ENCODE results near the gene TBX21. TPM values are rescaled to one million over a fixed set of nuclear protein-coding genes. Genes with fewer than 3 reads are reported as not detected.

The TBX21 gene
- total RNA-seq, 1 experiment from 2014 or later = 0.20 TPM

- POLR2A ChIA-PET = no interaction called here
- BruUV-seq (replicated peaks) = no TSS peak
- Histone ChIP-seq H3K36me3 (ENCODE audit: control insufficient read depth in 1 of 2, insufficient read depth in 2 of 2, low read length in 2 of 2) (no peaks in the 10 kb centered on the region), H3K4me2 (ENCODE audit: low read length) (no peak overlapping the region), H3K9ac (ENCODE audit: low read length) (no peak overlapping the region), H3K4me3 (replicated peaks in 1 of 2; ENCODE audit: low read depth in 1 of 2, low read length in 2 of 2) (no peak overlapping the region), H3K27ac (ENCODE audit: low read depth, low read length) (no peak overlapping the region), H3K79me2 (ENCODE audit: insufficient read depth, low read length) (no peaks in the 10 kb centered on the region), H3K27me3 (ENCODE audit: insufficient read depth, low read length) (no peaks in the 10 kb centered on the region), H3K4me1 (ENCODE audit: control insufficient read depth in 1 of 2, insufficient read depth in 2 of 2, low read length in 2 of 2) (no peaks in the 10 kb centered on the region), H2AFZ (ENCODE audit: low read depth, low read length, poor library complexity, severe bottlenecking) (no peak overlapping the region), H3K9me2 (ENCODE audit: insufficient read depth) (no peaks in the 10 kb centered on the region), H4K20me1 (ENCODE audit: insufficient read depth) (no peaks in the 10 kb centered on the region), H3K9me3 (ENCODE audit: control insufficient read depth in 1 of 2, insufficient read depth in 1 of 2, low read depth in 1 of 2, low read length in 2 of 2) (peaks cover 17 to 22% of the 10 kb centered on the region in 2 experiments; a peak in 3 of 4 replicates)
- intact Hi-C loops (cut with micrococcal nuclease) = no loop called here
- DNase-seq (ENCODE audit: low read depth, low spot score) (no peak), ATAC-seq (no peak)
- RAD21 ChIA-PET (ENCODE audit: low non-redundant PET in 1 of 2, low total read pairs in 2 of 2, uncharacterized antibody in 2 of 2, unreplicated experiment in 2 of 2) = no interaction called here
- CTCF ChIA-PET = interaction anchor here (0.7 kb wide), 1 partner anchor 38 kb away, joined by 3 read pairs; no protein-coding TSS in a partner anchor
- TF ChIP-seq REST (IDR thresholded peaks at IDR 0.05; ENCODE audit: low read depth) = no peak
These were observed 27.5 kb downstream of the TBX21 start for GRCh38 chr17:47760409-47761140.

GRCh38 chr17:47762728-47763127 lies 29.7 kb downstream of the TBX21 start:
- Histone ChIP-seq H2AFZ (ENCODE audit: low read depth, low read length, poor library complexity, severe bottlenecking) (no peak overlapping the region), H3K36me3 (ENCODE audit: control insufficient read depth in 1 of 2, insufficient read depth in 2 of 2, low read length in 2 of 2) (no peaks in the 10 kb centered on the region), H4K20me1 (ENCODE audit: insufficient read depth) (no peaks in the 10 kb centered on the region), H3K4me2 (ENCODE audit: low read length) (no peak overlapping the region), H3K27me3 (ENCODE audit: insufficient read depth, low read length) (no peaks in the 10 kb centered on the region), H3K4me3 (replicated peaks in 1 of 2; ENCODE audit: low read depth in 1 of 2, low read length in 2 of 2) (no peak overlapping the region), H3K9me3 (ENCODE audit: control insufficient read depth in 1 of 2, insufficient read depth in 1 of 2, low read depth in 1 of 2, low read length in 2 of 2) (peaks cover 11 to 12% of the 10 kb centered on the region in 2 experiments; a peak in 3 of 4 replicates), H3K27ac (ENCODE audit: low read depth, low read length) (no peak overlapping the region), H3K9me2 (ENCODE audit: insufficient read depth) (no peaks in the 10 kb centered on the region), H3K4me1 (ENCODE audit: control insufficient read depth in 1 of 2, insufficient read depth in 2 of 2, low read length in 2 of 2) (no peaks in the 10 kb centered on the region), H3K9ac (ENCODE audit: low read length) (no peak overlapping the region), H3K79me2 (ENCODE audit: insufficient read depth, low read length) (no peaks in the 10 kb centered on the region)
- CTCF ChIA-PET = no interaction called here
- no TSS peak for BruUV-seq (replicated peaks)
- DNase-seq (ENCODE audit: low read depth, low spot score) (no peak), ATAC-seq (no peak)
- POLR2A ChIA-PET = no interaction called here
- intact Hi-C loops (cut with micrococcal nuclease) = no loop called here
- RAD21 ChIA-PET (ENCODE audit: low non-redundant PET in 1 of 2, low total read pairs in 2 of 2, uncharacterized antibody in 2 of 2, unreplicated experiment in 2 of 2) = no interaction called here
- no peak for TF ChIP-seq TCF7L2 (IDR thresholded peaks at IDR 0.05; ENCODE audit: borderline replicate concordance, extremely low read depth, insufficient read depth, insufficient read length)
- TF ChIP-seq ZNF274 (IDR thresholded peaks at IDR 0.05; ENCODE audit: low read depth, low read length) = no peak
- TF ChIP-seq JUND (IDR thresholded peaks at IDR 0.05) = no peak
- TF ChIP-seq REST (IDR thresholded peaks at IDR 0.05; ENCODE audit: low read depth) = no peak
- no peak for TF ChIP-seq FOSL1 (IDR thresholded peaks at IDR 0.05; ENCODE audit: low read depth)
- no peak for TF ChIP-seq EGR1 (IDR thresholded peaks at IDR 0.05; ENCODE audit: low read depth)
- no peak for TF ChIP-seq POLR2AphosphoS5 (IDR thresholded peaks at IDR 0.05; ENCODE audit: low read depth, low read length)
- no peak for TF ChIP-seq CBX3 (IDR thresholded peaks at IDR 0.05; ENCODE audit: low read depth)
- TF ChIP-seq YY1 (IDR thresholded peaks at IDR 0.05; ENCODE audit: extremely low read depth, insufficient replicate concordance, low read depth, low read length) = no peak
- TF ChIP-seq SP1 (IDR thresholded peaks at IDR 0.05; ENCODE audit: low read depth) = no peak
- no peak for TF ChIP-seq MAX (IDR thresholded peaks at IDR 0.05)
- TF ChIP-seq EZH2 (IDR thresholded peaks at IDR 0.05) = no peak
